Keratinocyte (primary cell): Measurements from ENCODE around the gene MGRN1. TPM values are rescaled to one million over a fixed set of nuclear protein-coding genes. Genes with fewer than 3 reads are reported as not detected.
"Not testable (repeated sequence)": the region's sequence is repeated elsewhere in the genome, so short reads cannot be mapped to it uniquely, and the experiment has no call there.

Experiments used
- DNase-seq: peaks from one replicate; pipeline ENCODE4 v3.0.0-alpha.2; 2011; ENCODE audit warnings: low read depth, missing footprints, low spot score
- FAIRE-seq: peaks from 2 replicates; lab custom pipeline; 2011; peaks lifted over from hg19 to GRCh38; lab: Jason Lieb, UNC
- H2AFZ ChIP-seq: 2 replicates; pipeline ENCODE4 v1.6.0; 2012; ENCODE audit warnings: low read length, control low read depth, inconsistent platforms; ENCODE audit not compliant: control insufficient read depth
- H3K27ac ChIP-seq: 2 replicates; pipeline ENCODE4 v1.5.1; 2011; ENCODE audit warnings: low read length; ENCODE audit not compliant: control insufficient read depth, insufficient read depth
- H3K27me3 ChIP-seq: 3 replicates; pipeline ENCODE4 v1.6.0; 2011; ENCODE audit warnings: low read length; ENCODE audit not compliant: control insufficient read depth, insufficient read depth; ENCODE audit errors: extremely low read depth
- H3K36me3 ChIP-seq, 2 experiments: 2 replicates in 1 of 2; 3 replicates in 1 of 2; pipeline ENCODE4 v1.5.1; 2011; ENCODE audit warnings: low read length in 2 of 2, mild to moderate bottlenecking in 1 of 2; ENCODE audit not compliant: control insufficient read depth in 2 of 2, insufficient read depth in 2 of 2; ENCODE audit errors: extremely low read depth in 1 of 2
- H3K4me1 ChIP-seq: 3 replicates; pipeline ENCODE4 v1.5.1; 2011; ENCODE audit warnings: low read length; ENCODE audit not compliant: control insufficient read depth, insufficient read depth; ENCODE audit errors: extremely low read depth
- H3K4me2 ChIP-seq: 3 replicates; pipeline ENCODE4 v1.6.0; 2011; ENCODE audit warnings: low read depth, low read length; ENCODE audit not compliant: control insufficient read depth, insufficient read depth; ENCODE audit errors: extremely low read depth
- H3K4me3 ChIP-seq, 3 experiments: fragments of 200-600 bp in 1 of 3; sonication (generic) in 1 of 3; 2 replicates in 2 of 3; 3 replicates in 1 of 3; pipeline ENCODE4 v1.5.1; 2011 to 2016; ENCODE audit warnings: low read length in 3 of 3, mild to moderate bottlenecking in 3 of 3, control low read depth in 2 of 3, inconsistent platforms in 1 of 3, low read depth in 1 of 3, mixed read lengths in 1 of 3, mixed run types in 1 of 3, moderate library complexity in 1 of 3; ENCODE audit not compliant: control insufficient read depth in 2 of 3, insufficient read depth in 2 of 3; ENCODE audit errors: extremely low read depth in 1 of 3
- H3K79me2 ChIP-seq: 2 replicates; pipeline ENCODE4 v1.6.0; 2012; ENCODE audit warnings: low read length; ENCODE audit not compliant: control insufficient read depth, insufficient read depth
- H3K9ac ChIP-seq: 3 replicates; pipeline ENCODE4 v1.6.0; 2011; ENCODE audit warnings: low read length; ENCODE audit not compliant: control insufficient read depth, insufficient read depth; ENCODE audit errors: extremely low read depth
- H3K9me1 ChIP-seq: 3 replicates; pipeline ENCODE4 v1.6.0; 2011; ENCODE audit warnings: low read length; ENCODE audit not compliant: control insufficient read depth, insufficient read depth; ENCODE audit errors: extremely low read depth
- H3K9me3 ChIP-seq: 2 replicates; pipeline ENCODE4 v1.5.1; 2012; ENCODE audit warnings: low read depth, low read length; ENCODE audit not compliant: control insufficient read depth
- H4K20me1 ChIP-seq: 3 replicates; pipeline ENCODE4 v1.6.0; 2011; ENCODE audit warnings: low read length; ENCODE audit not compliant: control insufficient read depth, insufficient read depth; ENCODE audit errors: extremely low read depth
- EZH2 ChIP-seq: IDR thresholded peaks from one replicate; pipeline ENCODE4 v1.6.1; 2012; ENCODE audit warnings: inconsistent platforms, mild to moderate bottlenecking, low read length, moderate library complexity
- dilution Hi-C: fragments of 300-500 bp; cut with MboI; formaldehyde crosslinking; loops from one replicate; pipeline ENCODE4 v1.7.0; 2020; ENCODE audit warnings: low sequenced_read_pairs; ENCODE audit not compliant: extremely low pct_ligation_motif_present
- polyA plus RNA-seq, 5 experiments: library from polyadenylated mRNA; depleted of rRNA in 3 of 5; stranded (reverse) in 3 of 5; stranded (forward) in 1 of 5; unstranded in 1 of 5; fragments of >200 nt; gene quantifications; 1 replicate in 1 of 5; 2 replicates in 3 of 5; 3 replicates in 1 of 5; pipeline versions ENCODE4 v1.2.1 to v1.2.3, GENCODE V29; 2011 to 2012; ENCODE audit warnings: missing spikeins in 2 of 5, low read depth in 1 of 5, low replicate concordance in 1 of 5
- TF ChIP-seq, protein P1 (sequence below), 3 experiments: IDR thresholded peaks in 1 of 3; conservative IDR thresholded peaks in 1 of 3; optimal IDR thresholded peaks in 1 of 3; 2 replicates in 2 of 3; 3 replicates in 1 of 3; pipeline versions ENCODE3 to v1.5.1; 2011; ENCODE audit warnings: low read length in 3 of 3, mild to moderate bottlenecking in 3 of 3, moderate library complexity in 2 of 3, control low read depth in 1 of 3, inconsistent platforms in 1 of 3; ENCODE audit not compliant: insufficient read depth in 2 of 3; ENCODE audit errors: extremely low read depth in 1 of 3

Gene MGRN1
- polyA plus RNA-seq, 1 donor (not counting 4 experiments of a cell fraction or from before 2014, with no cell fraction given): 1.9 TPM

DNA sequence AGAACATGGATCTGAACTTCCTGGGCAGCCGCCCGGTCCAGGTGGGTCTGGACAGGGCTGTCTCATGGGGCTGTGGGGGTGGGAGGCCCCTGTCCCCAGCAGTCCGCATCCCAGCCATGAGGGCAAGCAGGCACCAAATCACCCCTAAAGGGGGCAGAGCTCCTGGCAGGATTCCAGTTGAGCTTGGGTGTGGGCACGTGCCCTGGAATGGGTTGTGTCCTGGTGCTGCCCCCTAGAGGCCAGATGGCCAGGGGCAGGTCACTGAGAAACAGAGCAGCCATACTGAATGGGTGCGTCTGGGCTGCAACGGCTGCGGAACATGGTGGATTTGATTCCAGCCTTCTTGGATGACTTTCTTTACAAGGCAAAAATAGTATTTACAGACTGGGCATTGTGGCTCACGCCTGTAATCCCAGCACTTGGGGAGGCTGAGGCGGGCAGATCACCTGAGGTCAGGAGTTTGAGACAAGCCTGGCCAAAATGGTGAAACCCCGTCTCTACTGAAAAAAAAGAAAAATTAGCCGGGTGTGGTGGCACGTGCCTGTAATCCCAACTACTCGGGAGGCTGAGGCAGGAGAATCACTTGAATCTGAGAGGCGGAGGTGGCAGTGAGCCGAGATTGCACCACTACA lies 25.9 kb downstream of the MGRN1 start:
- dilution Hi-C loops, H3K4me2 ChIP-seq: not testable (repeated sequence)
- peaks cover 11 to 41% of the 10 kb centered on the region in 2 experiments for H3K36me3 ChIP-seq

DNA sequence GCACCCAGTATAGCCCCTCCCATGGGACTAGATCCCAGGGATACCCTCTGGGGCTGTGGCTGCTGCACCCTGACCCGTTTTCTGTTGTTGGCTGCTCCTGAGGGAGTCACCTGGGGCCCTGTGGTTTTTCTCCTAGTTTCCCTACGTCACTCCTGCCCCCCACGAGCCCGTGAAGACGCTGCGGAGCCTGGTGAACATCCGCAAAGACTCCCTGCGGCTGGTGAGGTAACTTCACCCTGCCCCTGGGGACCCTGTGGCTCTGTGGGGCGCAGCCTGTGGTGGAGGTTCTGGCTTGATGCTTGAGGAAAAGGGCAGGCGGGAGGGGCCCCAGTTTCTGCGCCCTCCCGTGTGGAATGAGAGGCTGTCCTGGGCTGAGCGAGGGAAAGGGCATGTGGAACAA lies 27.2 kb downstream of the MGRN1 start:
- Histone ChIP-seq H4K20me1 (no peaks in the 10 kb centered on the region), H3K9me1 (no peaks in the 10 kb centered on the region), H3K36me3 (peaks cover 19 to 44% of the 10 kb centered on the region in 2 experiments), H3K9me3 (no peaks in the 10 kb centered on the region), H3K4me1 (no peaks in the 10 kb centered on the region), H3K9ac (no peak overlapping the region), H2AFZ (no peak overlapping the region), H3K27me3 (no peaks in the 10 kb centered on the region), H3K4me3 (no peak overlapping the region), H3K27ac (no peak overlapping the region), H3K79me2 (peaks cover 12% of the 10 kb centered on the region), H3K4me2 (no peak overlapping the region)
- no peak for TF ChIP-seq EZH2
- TF ChIP-seq, protein P1, sequence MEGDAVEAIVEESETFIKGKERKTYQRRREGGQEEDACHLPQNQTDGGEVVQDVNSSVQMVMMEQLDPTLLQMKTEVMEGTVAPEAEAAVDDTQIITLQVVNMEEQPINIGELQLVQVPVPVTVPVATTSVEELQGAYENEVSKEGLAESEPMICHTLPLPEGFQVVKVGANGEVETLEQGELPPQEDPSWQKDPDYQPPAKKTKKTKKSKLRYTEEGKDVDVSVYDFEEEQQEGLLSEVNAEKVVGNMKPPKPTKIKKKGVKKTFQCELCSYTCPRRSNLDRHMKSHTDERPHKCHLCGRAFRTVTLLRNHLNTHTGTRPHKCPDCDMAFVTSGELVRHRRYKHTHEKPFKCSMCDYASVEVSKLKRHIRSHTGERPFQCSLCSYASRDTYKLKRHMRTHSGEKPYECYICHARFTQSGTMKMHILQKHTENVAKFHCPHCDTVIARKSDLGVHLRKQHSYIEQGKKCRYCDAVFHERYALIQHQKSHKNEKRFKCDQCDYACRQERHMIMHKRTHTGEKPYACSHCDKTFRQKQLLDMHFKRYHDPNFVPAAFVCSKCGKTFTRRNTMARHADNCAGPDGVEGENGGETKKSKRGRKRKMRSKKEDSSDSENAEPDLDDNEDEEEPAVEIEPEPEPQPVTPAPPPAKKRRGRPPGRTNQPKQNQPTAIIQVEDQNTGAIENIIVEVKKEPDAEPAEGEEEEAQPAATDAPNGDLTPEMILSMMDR (optimal IDR thresholded peaks at IDR 0.05 in 1 of 3, IDR thresholded peaks at IDR 0.05 in 1 of 3, conservative IDR thresholded peaks at IDR 0.05 in 1 of 3; ENCODE audit: extremely low read depth in 1 of 3, insufficient read depth in 2 of 3, low read length in 3 of 3): no peak
- DNase-seq: no peak
- dilution Hi-C loops: no loop called here
- no peak for FAIRE-seq

More for the DNA sequence above, 25.9 kb downstream of the MGRN1 start:
- H4K20me1 ChIP-seq, H2AFZ ChIP-seq, H3K9ac ChIP-seq, H3K4me1 ChIP-seq, H3K4me3 ChIP-seq, H3K9me1 ChIP-seq, H3K9me3 ChIP-seq, H3K27me3 ChIP-seq, H3K27ac ChIP-seq: not testable (repeated sequence)
- H3K79me2 ChIP-seq: peaks cover 25% of the 10 kb centered on the region
- TF ChIP-seq, protein P1 (optimal IDR thresholded peaks at IDR 0.05 in 1 of 3, IDR thresholded peaks at IDR 0.05 in 1 of 3, conservative IDR thresholded peaks at IDR 0.05 in 1 of 3; ENCODE audit: extremely low read depth in 1 of 3, insufficient read depth in 2 of 3, low read length in 3 of 3): peak; percentile 85 to 92 (median 90)
- FAIRE-seq: peak; percentile 61
- peak; percentile 41 for DNase-seq
